ENCODE data around the gene CHRDL2.

Gene CHRDL2

DNA sequence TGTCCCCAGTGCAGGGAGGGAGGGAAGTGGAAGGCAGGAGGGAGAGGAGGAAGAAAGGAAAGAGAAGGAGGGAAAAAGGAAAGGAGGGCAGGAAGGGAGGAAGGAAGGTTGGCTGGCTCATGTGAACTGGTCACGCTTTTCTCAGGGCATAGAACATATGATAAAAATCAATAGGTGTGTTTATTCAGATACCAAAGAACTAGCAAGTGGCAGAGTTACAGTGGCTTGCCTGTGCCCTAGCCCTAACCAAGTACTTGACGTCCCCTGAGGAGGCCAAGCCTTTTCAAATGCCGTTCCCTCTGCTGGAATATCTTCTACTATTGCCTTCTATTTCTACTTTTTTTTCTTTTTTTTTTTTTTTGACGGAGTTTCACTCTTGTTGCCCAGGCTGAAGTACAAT, 33.5 kb downstream of the CHRDL2 start:
- ChIA-PET POLR2A (no interaction called here), CTCF (no interaction called here)
- TF ChIP-seq, protein P1, sequence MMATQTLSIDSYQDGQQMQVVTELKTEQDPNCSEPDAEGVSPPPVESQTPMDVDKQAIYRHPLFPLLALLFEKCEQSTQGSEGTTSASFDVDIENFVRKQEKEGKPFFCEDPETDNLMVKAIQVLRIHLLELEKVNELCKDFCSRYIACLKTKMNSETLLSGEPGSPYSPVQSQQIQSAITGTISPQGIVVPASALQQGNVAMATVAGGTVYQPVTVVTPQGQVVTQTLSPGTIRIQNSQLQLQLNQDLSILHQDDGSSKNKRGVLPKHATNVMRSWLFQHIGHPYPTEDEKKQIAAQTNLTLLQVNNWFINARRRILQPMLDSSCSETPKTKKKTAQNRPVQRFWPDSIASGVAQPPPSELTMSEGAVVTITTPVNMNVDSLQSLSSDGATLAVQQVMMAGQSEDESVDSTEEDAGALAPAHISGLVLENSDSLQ (IDR thresholded peaks at IDR 0.05), result no peak
- no peak for TF ChIP-seq FOXK2 (IDR thresholded peaks at IDR 0.05)
- no peak for TF ChIP-seq L3MBTL2 (conservative IDR thresholded peaks at IDR 0.05)
- no peak for TF ChIP-seq HDGF (IDR thresholded peaks at IDR 0.05; ENCODE audit: borderline replicate concordance)
- TF ChIP-seq BHLHE40 (IDR thresholded peaks at IDR 0.05; ENCODE audit: borderline replicate concordance), result no peak
- no peak for TF ChIP-seq SP1 (IDR thresholded peaks at IDR 0.05)
- TF ChIP-seq LEF1 (IDR thresholded peaks at IDR 0.05; ENCODE audit: borderline replicate concordance), result no peak
- no peak for TF ChIP-seq NFRKB (IDR thresholded peaks at IDR 0.05)
- TF ChIP-seq SUZ12 (IDR thresholded peaks at IDR 0.05), result no peak
- no peak for TF ChIP-seq ZNF384 (IDR thresholded peaks at IDR 0.05)
- TF ChIP-seq ELF4 (IDR thresholded peaks at IDR 0.05), result no peak
- no peak for DNase-seq (ENCODE audit: extremely low spot score)

DNA sequence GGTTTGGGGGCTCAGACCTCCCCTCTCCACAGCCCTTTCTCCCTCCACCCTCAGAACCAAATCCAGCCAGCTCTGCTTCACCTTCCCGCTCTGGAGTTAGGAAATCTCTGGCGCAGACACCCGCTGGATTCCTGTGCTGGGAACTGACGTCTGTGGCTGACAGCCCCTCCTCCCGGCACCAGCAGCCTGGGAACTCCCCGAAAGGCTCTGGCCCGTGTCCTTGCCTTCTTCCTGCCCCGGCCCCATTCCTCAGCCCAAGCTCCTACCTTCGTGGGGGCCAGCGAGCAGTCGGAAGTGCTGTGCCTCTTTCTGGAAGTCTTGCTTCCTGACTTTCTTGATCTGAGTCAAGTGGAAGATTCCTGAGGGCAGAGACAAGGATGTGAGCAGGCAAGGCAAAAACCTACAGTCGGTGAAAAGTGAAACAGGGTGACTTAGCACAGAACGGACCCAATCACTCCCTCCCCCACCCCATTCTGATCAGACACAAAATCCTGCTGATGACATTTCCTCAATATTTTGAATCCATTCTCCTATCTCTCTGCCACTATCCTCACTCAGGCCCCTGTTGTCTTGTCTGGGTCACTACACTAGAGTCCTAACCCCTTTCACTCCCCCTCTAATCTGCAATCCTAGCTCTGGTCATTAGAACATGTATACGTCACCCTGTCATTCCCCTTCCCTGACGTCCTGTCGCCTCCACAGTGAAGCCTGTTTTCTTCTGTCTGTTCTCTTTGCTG, 34.1 kb downstream of the CHRDL2 start:
- ChIA-PET POLR2A (no interaction called here), CTCF (no interaction called here)
- no peak for DNase-seq (ENCODE audit: extremely low spot score)
- TF ChIP-seq, protein P1 (IDR thresholded peaks at IDR 0.05), result no peak
- TF ChIP-seq HDGF (IDR thresholded peaks at IDR 0.05; ENCODE audit: borderline replicate concordance) (no peak), FOXK2 (IDR thresholded peaks at IDR 0.05) (no peak), L3MBTL2 (conservative IDR thresholded peaks at IDR 0.05) (no peak), ARNT (IDR thresholded peaks at IDR 0.05) (no peak), FOXA1 (IDR thresholded peaks at IDR 0.05) (no peak), TARDBP (IDR thresholded peaks at IDR 0.05) (no peak), CTBP1 (IDR thresholded peaks at IDR 0.05; ENCODE audit: borderline replicate concordance) (no peak), ELF4 (IDR thresholded peaks at IDR 0.05) (no peak), FOXM1 (IDR thresholded peaks at IDR 0.05; ENCODE audit: borderline replicate concordance) (no peak), SP1 (IDR thresholded peaks at IDR 0.05) (no peak), BHLHE40 (IDR thresholded peaks at IDR 0.05; ENCODE audit: borderline replicate concordance) (no peak), ZNF384 (IDR thresholded peaks at IDR 0.05) (no peak), SUZ12 (IDR thresholded peaks at IDR 0.05) (no peak), NFRKB (IDR thresholded peaks at IDR 0.05) (no peak), LEF1 (IDR thresholded peaks at IDR 0.05; ENCODE audit: borderline replicate concordance) (no peak)

DNA sequence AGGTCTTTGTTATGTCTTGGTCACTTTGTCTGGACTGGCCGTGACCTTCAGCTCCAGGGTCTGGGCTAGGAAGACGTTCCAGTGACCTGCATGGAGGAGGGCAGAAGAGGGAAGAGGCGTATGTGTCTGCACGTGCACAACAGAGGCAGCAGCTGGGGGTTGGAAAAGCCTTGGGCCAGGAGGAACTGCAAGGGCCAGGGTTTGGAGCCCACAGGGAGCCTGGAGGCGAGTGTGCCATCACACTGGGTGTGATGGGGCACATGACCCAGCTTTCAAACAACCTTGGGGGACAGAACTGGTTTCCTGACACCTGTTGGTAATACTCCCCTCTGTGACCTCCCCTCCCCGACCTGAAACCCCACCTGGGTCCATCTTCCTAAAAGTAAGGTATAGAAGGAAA, 34.7 kb downstream of the CHRDL2 start:
- TF ChIP-seq ELF4 (IDR thresholded peaks at IDR 0.05), result no peak
- TF ChIP-seq, protein P1 (IDR thresholded peaks at IDR 0.05), result no peak
- no peak for TF ChIP-seq FOXA1 (IDR thresholded peaks at IDR 0.05)
- no peak for TF ChIP-seq CTBP1 (IDR thresholded peaks at IDR 0.05; ENCODE audit: borderline replicate concordance)
- no peak for TF ChIP-seq TARDBP (IDR thresholded peaks at IDR 0.05)
- ChIA-PET CTCF (interaction anchor here (0.7 kb wide), 1 partner anchor 43 kb away, joined by 3 read pairs; no protein-coding TSS in a partner anchor), POLR2A (no interaction called here)
- no peak for DNase-seq (ENCODE audit: extremely low spot score)

DNA sequence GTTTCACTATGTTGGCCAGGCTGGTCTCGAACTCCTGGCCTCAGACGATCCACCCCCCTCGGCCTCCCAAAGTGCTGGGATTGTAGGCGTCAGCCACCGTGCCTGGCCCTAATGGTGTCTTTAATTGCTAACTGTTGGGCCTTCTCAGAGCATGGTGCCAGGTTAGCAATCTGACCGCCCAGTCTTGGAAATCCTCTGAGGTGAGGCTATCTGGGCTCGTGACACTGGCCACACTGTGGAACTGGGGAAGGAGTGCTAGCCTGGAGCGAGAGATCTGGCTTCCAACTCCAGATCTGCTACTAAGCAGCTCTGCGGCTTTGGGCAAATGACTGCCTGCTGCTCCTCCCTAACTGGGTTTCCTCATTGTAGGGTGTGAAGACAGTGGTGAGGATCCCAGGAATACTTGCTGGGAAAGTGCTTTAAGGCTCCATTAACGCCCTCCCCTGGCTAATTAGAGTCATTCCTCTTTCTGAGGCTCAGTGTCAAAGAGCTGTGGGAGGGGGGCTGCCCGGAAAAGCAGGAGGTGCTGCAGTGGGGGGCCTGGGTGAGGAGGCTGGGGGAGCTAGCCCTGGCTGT, 35.4 kb downstream of the CHRDL2 start:
- ChIA-PET CTCF (interaction anchor here (0.7 kb wide), 1 partner anchor 44 kb away, joined by 3 read pairs; no protein-coding TSS in a partner anchor), POLR2A (no interaction called here)
- TF ChIP-seq SP1 (IDR thresholded peaks at IDR 0.05) (no peak), BHLHE40 (IDR thresholded peaks at IDR 0.05; ENCODE audit: borderline replicate concordance) (no peak), L3MBTL2 (conservative IDR thresholded peaks at IDR 0.05) (no peak), LEF1 (IDR thresholded peaks at IDR 0.05; ENCODE audit: borderline replicate concordance) (no peak), NFRKB (IDR thresholded peaks at IDR 0.05) (no peak), FOXA1 (IDR thresholded peaks at IDR 0.05) (no peak), TARDBP (IDR thresholded peaks at IDR 0.05) (no peak), CTBP1 (IDR thresholded peaks at IDR 0.05; ENCODE audit: borderline replicate concordance) (no peak), ZNF384 (IDR thresholded peaks at IDR 0.05) (no peak), SUZ12 (IDR thresholded peaks at IDR 0.05) (no peak), ARNT (IDR thresholded peaks at IDR 0.05) (no peak), HDGF (IDR thresholded peaks at IDR 0.05; ENCODE audit: borderline replicate concordance) (no peak)
- no peak for DNase-seq (ENCODE audit: extremely low spot score)

DNA sequence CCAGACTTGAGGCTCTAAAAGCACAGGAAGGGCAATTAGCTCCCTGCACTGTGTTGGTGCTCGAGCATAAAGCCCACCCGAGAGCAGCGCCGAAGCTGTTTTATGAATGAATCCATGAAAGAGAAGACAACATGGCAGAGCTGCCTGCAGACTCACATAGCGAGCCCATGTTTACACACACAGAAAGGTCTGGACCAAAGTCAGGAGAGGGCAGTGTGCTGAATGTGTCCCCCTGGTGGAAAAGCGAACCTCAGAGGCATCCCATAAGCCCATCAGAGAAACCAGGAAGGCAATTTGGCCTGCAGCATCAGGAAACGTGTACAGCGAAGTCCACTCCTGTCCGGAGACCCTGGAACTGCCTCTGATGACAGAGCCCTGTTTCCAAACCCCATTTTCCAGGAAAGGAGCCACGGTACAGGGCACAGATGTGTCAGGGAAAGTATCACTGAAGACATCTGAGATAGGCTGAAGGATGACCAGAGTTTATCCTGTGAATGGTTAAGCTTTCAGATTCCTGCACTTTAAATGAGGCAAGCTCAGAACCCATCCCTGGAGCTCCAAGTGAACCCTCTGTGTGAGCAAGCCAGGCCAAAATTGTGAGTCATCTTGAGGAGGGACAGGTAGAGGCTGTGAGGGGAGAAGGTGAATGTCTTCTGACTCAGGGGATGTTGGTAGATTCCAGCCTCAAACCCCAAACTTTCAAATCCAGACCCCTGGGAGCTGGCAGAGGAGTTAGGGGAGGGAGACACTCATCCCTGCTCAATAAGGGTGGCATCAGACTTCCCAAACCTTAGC, 36.9 kb downstream of the CHRDL2 start:
- no peak for DNase-seq (ENCODE audit: extremely low spot score)
- TF ChIP-seq CTBP1 (IDR thresholded peaks at IDR 0.05; ENCODE audit: borderline replicate concordance) (no peak), FOXM1 (IDR thresholded peaks at IDR 0.05; ENCODE audit: borderline replicate concordance) (no peak), TARDBP (IDR thresholded peaks at IDR 0.05) (no peak), ZNF384 (IDR thresholded peaks at IDR 0.05) (no peak), BHLHE40 (IDR thresholded peaks at IDR 0.05; ENCODE audit: borderline replicate concordance) (no peak), NFRKB (IDR thresholded peaks at IDR 0.05) (no peak), L3MBTL2 (conservative IDR thresholded peaks at IDR 0.05) (no peak), ELF4 (IDR thresholded peaks at IDR 0.05) (no peak), HDGF (IDR thresholded peaks at IDR 0.05; ENCODE audit: borderline replicate concordance) (no peak), FOXK2 (IDR thresholded peaks at IDR 0.05) (no peak), SP1 (IDR thresholded peaks at IDR 0.05) (no peak), ARNT (IDR thresholded peaks at IDR 0.05) (no peak), SUZ12 (IDR thresholded peaks at IDR 0.05) (no peak), FOXA1 (IDR thresholded peaks at IDR 0.05) (no peak), LEF1 (IDR thresholded peaks at IDR 0.05; ENCODE audit: borderline replicate concordance) (no peak)
- TF ChIP-seq, protein P1 (IDR thresholded peaks at IDR 0.05), result no peak
- ChIA-PET POLR2A (no interaction called here), CTCF (interaction anchor here (2.1 kb wide), 1 partner anchor 8 kb away, joined by 15 read pairs; no protein-coding TSS in a partner anchor)
